ENCODE data around the gene GNG5.

Gene GNG5

DNA sequence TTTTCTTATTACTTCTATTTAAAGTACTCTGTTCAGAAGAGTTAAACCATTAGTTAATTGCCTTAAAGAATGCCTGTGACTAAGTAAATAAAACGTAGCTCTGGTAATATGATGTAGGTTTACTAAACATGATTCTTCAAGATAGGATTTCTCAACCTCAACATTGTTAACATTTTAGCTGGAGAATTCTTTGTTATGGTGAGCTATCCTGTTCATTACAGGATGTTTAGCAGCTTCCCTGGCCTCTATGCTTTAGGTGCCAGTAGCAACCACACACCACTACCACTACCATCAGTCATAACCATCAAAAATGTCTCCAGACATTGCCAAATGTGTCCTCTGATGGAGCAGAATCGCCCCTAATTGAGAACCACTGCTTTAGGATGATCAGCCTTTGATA is 16.6 kb downstream of the GNG5 start:
- Histone ChIP-seq H3K79me2 (ENCODE audit: insufficient read depth, low read length) (peaks cover 38% of the 10 kb centered on the region), H3K9me3 (ENCODE audit: insufficient read depth, low read length, severe bottlenecking) (no peaks in the 10 kb centered on the region), H3K4me3 (ENCODE audit: low read depth in 1 of 2, low read length in 2 of 2) (no peak overlapping the region), H3K27me3 (ENCODE audit: insufficient read depth, low read length, poor library complexity) (no peaks in the 10 kb centered on the region), H2AFZ (ENCODE audit: low read depth, low read length) (no peak overlapping the region), H3K9ac (ENCODE audit: low read depth, low read length) (no peak overlapping the region), H3K27ac (ENCODE audit: low read length) (no peak overlapping the region), H3K36me3 (ENCODE audit: insufficient read depth, low read length) (peaks cover 83% of the 10 kb centered on the region), H4K20me1 (ENCODE audit: insufficient read depth, low read length) (peaks cover 12% of the 10 kb centered on the region), H3K4me2 (ENCODE audit: insufficient read depth, low read length) (no peak overlapping the region), H3K4me1 (ENCODE audit: insufficient read depth, low read length) (no peaks in the 10 kb centered on the region; the same call in 1 of the 2 replicates)
- ATAC-seq (ENCODE audit: insufficient read depth, low read depth), result no peak
- TF ChIP-seq, protein P1, sequence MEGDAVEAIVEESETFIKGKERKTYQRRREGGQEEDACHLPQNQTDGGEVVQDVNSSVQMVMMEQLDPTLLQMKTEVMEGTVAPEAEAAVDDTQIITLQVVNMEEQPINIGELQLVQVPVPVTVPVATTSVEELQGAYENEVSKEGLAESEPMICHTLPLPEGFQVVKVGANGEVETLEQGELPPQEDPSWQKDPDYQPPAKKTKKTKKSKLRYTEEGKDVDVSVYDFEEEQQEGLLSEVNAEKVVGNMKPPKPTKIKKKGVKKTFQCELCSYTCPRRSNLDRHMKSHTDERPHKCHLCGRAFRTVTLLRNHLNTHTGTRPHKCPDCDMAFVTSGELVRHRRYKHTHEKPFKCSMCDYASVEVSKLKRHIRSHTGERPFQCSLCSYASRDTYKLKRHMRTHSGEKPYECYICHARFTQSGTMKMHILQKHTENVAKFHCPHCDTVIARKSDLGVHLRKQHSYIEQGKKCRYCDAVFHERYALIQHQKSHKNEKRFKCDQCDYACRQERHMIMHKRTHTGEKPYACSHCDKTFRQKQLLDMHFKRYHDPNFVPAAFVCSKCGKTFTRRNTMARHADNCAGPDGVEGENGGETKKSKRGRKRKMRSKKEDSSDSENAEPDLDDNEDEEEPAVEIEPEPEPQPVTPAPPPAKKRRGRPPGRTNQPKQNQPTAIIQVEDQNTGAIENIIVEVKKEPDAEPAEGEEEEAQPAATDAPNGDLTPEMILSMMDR (IDR thresholded peaks at IDR 0.05; ENCODE audit: borderline replicate concordance, extremely low read depth, low read length, poor library complexity, severe bottlenecking), result no peak
- TF ChIP-seq EZH2 (IDR thresholded peaks at IDR 0.05; ENCODE audit: borderline replicate concordance, low read depth, low read length, severe bottlenecking), result no peak
- no peak for DNase-seq

DNA sequence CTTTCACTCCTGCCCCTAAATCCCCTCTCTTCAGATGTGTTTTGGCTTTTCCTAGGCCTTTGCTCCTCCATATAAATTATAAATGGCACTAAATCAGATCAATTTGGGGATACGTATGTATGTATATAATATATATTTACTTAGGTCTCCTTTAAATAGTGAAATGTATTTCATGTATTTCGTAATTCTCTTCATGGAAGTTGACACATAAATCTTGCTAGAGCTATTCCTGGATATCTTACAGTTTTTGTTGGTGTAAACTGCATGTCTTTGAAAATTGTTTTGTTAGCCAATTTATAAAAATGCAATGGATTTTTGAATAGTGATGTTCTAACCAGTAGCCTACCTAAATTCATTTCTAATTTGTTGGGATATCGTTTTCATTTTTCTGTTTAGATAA is 18.3 kb downstream of the GNG5 start:
- peaks cover 82% of the 10 kb centered on the region for H3K36me3 ChIP-seq (ENCODE audit: insufficient read depth, low read length)
- no peak overlapping the region for H3K4me3 ChIP-seq (ENCODE audit: low read depth in 1 of 2, low read length in 2 of 2)
- H3K4me1 ChIP-seq (ENCODE audit: insufficient read depth, low read length), result no peaks in the 10 kb centered on the region; the same call in 1 of the 2 replicates
- no peak overlapping the region for H3K9ac ChIP-seq (ENCODE audit: low read depth, low read length)
- no peak for TF ChIP-seq EZH2 (IDR thresholded peaks at IDR 0.05; ENCODE audit: borderline replicate concordance, low read depth, low read length, severe bottlenecking)
- TF ChIP-seq, protein P1 (IDR thresholded peaks at IDR 0.05; ENCODE audit: borderline replicate concordance, extremely low read depth, low read length, poor library complexity, severe bottlenecking), result no peak
- no peak overlapping the region for H3K4me2 ChIP-seq (ENCODE audit: insufficient read depth, low read length)
- no peaks in the 10 kb centered on the region for H3K9me3 ChIP-seq (ENCODE audit: insufficient read depth, low read length, severe bottlenecking)
- peaks cover 12% of the 10 kb centered on the region for H4K20me1 ChIP-seq (ENCODE audit: insufficient read depth, low read length)
- peaks cover 52% of the 10 kb centered on the region for H3K79me2 ChIP-seq (ENCODE audit: insufficient read depth, low read length)
- H3K27me3 ChIP-seq (ENCODE audit: insufficient read depth, low read length, poor library complexity), result no peaks in the 10 kb centered on the region
- H3K27ac ChIP-seq (ENCODE audit: low read length), result no peak overlapping the region
- ATAC-seq (ENCODE audit: insufficient read depth, low read depth) (no peak), DNase-seq (no peak)
- H2AFZ ChIP-seq (ENCODE audit: low read depth, low read length), result no peak overlapping the region

DNA sequence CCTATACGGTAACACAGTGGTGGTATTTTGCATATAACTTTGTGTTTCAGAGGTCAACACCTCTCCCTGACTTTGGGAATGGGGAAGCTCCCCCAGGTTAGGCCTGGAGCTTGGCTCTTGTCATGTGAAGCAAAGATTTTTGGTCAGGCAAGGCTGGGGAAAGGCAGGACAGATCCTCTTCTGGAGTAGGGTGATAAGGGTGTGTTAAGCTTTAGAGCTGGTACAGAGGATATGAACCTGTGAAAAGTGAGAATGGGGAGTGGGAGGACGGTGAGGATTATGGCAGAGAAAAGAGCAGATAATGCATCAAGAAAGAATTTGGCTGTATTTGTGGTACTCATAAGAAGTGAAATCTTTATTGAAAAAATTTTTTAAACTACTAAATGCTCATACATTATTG is 25.1 kb downstream of the GNG5 start:
- peak overlapping the region in 1 of 2 experiments; percentile 45; a peak in 3 of 4 replicates for H3K4me3 ChIP-seq (ENCODE audit: low read depth in 1 of 2, low read length in 2 of 2)
- TF ChIP-seq, protein P1 (IDR thresholded peaks at IDR 0.05; ENCODE audit: borderline replicate concordance, extremely low read depth, low read length, poor library complexity, severe bottlenecking), result no peak
- no peak for TF ChIP-seq EZH2 (IDR thresholded peaks at IDR 0.05; ENCODE audit: borderline replicate concordance, low read depth, low read length, severe bottlenecking)
- H3K27ac ChIP-seq (ENCODE audit: low read length), result 0 out of 2 replicates have a peak overlapping the region, but pooled peaks have one; percentile 35
- H3K9ac ChIP-seq (ENCODE audit: low read depth, low read length), result peak overlapping the region; percentile 14; the same call in 1 of the 2 replicates
- H3K4me2 ChIP-seq (ENCODE audit: insufficient read depth, low read length), result peak overlapping the region; percentile 99
- peaks cover 17% of the 10 kb centered on the region; the same call in 1 of the 2 replicates for H4K20me1 ChIP-seq (ENCODE audit: insufficient read depth, low read length)
- H3K36me3 ChIP-seq (ENCODE audit: insufficient read depth, low read length), result peaks cover 50% of the 10 kb centered on the region
- peaks cover 29% of the 10 kb centered on the region for H3K4me1 ChIP-seq (ENCODE audit: insufficient read depth, low read length)
- ATAC-seq (ENCODE audit: insufficient read depth, low read depth) (no peak), DNase-seq (no peak)
- H3K79me2 ChIP-seq (ENCODE audit: insufficient read depth, low read length), result peaks cover 71% of the 10 kb centered on the region
- no peak overlapping the region for H2AFZ ChIP-seq (ENCODE audit: low read depth, low read length)
- H3K9me3 ChIP-seq (ENCODE audit: insufficient read depth, low read length, severe bottlenecking), result peaks cover 9% of the 10 kb centered on the region
- H3K27me3 ChIP-seq (ENCODE audit: insufficient read depth, low read length, poor library complexity), result no peaks in the 10 kb centered on the region

Measured in DND-41 (cell line).